ENCODE measurements around the gene SRPRB.

The SRPRB gene

DNA sequence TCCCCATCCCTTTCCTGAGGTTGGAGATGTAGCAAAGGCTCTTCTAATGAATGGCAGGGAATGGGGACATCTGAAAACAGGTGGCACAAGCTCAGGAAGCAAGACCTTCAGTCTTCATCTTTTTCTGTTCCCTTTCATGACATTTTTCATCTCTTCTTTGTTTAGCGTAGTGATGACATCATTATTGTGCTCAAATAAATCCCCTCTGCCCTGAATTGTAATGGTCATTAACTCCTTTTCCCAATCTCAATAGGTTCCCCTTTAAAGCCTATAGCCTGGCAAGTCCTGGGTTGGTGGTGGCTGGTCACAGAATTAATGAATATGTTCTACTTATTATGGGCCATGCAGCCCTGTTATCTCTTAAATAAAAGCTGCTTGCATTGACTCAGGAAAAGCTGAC, 38.0 kb upstream of the SRPRB start:
- TF ChIP-seq, protein P1, sequence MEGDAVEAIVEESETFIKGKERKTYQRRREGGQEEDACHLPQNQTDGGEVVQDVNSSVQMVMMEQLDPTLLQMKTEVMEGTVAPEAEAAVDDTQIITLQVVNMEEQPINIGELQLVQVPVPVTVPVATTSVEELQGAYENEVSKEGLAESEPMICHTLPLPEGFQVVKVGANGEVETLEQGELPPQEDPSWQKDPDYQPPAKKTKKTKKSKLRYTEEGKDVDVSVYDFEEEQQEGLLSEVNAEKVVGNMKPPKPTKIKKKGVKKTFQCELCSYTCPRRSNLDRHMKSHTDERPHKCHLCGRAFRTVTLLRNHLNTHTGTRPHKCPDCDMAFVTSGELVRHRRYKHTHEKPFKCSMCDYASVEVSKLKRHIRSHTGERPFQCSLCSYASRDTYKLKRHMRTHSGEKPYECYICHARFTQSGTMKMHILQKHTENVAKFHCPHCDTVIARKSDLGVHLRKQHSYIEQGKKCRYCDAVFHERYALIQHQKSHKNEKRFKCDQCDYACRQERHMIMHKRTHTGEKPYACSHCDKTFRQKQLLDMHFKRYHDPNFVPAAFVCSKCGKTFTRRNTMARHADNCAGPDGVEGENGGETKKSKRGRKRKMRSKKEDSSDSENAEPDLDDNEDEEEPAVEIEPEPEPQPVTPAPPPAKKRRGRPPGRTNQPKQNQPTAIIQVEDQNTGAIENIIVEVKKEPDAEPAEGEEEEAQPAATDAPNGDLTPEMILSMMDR (conservative IDR thresholded peaks at IDR 0.05): no peak
- no peak for TF ChIP-seq ZFX (IDR thresholded peaks at IDR 0.05)
- H3K27ac ChIP-seq: no peak overlapping the region

GRCh38 chr3:133769536-133769935, 36.1 kb upstream of the SRPRB start:
- no peak overlapping the region for H3K27ac ChIP-seq
- TF ChIP-seq, protein P1 (conservative IDR thresholded peaks at IDR 0.05): no peak

- no peak overlapping the region for H3K27ac ChIP-seq
- TF ChIP-seq, protein P1 (conservative IDR thresholded peaks at IDR 0.05): no peak
- TF ChIP-seq ZFX (IDR thresholded peaks at IDR 0.05): no peak
These were observed 31.9 kb upstream of the SRPRB start for GRCh38 chr3:133773732-133774131.

DNA sequence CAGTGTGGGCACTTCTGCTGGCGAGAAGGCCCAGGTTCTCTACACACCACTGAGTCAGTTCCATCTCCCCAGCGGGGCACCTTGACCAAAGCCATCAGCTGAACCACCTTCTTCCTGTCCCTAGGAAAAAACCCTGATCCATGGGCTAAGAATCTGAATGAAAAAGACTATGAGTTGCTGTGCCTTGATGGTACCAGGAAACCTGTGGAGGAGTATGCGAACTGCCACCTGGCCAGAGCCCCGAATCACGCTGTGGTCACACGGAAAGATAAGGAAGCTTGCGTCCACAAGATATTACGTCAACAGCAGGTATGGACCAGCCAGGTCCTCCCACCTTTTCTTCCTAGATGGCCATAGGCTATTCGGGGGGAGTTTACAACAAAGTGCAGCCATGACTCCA, 30.3 kb upstream of the SRPRB start:
- no peak for TF ChIP-seq ZFX (IDR thresholded peaks at IDR 0.05)
- no peak overlapping the region for H3K27ac ChIP-seq

DNA sequence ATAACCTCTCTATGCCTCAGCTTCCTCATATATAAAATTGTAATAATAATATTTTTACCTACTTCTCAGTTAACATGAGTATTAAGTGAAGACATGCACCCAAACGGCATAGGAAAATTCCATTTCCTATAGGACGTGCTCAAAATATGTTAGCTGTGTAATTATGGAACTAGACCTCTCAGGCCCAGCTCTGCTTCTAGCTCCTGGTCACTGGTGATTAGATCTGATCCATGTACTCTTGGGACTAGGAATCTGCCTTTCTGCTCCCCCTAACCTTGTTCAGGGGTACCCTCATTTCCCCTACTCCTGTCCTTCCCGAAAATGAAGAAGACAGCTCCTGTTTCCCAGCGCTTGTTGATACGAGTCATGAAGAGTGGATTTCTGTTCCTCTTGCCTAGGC, 29.8 kb upstream of the SRPRB start:
- no peak overlapping the region for H3K27ac ChIP-seq
- no peak for TF ChIP-seq ZFX (IDR thresholded peaks at IDR 0.05)
- TF ChIP-seq, protein P1 (conservative IDR thresholded peaks at IDR 0.05): no peak

DNA sequence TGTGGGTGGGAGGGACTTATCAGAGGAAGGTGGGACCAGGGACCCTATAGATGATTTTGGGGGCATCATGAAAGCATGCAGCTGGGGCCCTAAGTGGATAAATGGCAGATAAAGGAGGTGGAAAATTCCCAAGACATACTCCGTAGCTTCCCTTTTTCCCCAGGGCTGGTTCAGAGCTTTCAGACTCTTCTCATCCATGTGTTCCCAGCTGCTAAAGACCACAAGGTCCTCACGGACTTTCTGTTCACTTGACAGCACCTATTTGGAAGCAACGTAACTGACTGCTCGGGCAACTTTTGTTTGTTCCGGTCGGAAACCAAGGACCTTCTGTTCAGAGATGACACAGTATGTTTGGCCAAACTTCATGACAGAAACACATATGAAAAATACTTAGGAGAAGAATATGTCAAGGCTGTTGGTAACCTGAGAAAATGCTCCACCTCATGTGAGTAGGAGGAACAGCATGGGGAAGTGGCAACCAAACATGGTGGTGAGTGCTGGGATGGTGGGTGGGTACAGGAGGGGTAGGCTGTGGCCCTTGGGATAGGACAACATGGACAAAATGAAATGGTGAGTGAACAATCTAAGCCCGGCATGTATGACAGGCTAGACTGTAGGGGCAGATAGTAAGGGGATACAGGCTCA, 28.7 kb upstream of the SRPRB start:
- TF ChIP-seq, protein P1 (conservative IDR thresholded peaks at IDR 0.05): 0 out of 2 replicates have a peak, but pooled peaks have one; percentile 3
- no peak for TF ChIP-seq ZFX (IDR thresholded peaks at IDR 0.05)
- H3K27ac ChIP-seq: no peak overlapping the region

DNA sequence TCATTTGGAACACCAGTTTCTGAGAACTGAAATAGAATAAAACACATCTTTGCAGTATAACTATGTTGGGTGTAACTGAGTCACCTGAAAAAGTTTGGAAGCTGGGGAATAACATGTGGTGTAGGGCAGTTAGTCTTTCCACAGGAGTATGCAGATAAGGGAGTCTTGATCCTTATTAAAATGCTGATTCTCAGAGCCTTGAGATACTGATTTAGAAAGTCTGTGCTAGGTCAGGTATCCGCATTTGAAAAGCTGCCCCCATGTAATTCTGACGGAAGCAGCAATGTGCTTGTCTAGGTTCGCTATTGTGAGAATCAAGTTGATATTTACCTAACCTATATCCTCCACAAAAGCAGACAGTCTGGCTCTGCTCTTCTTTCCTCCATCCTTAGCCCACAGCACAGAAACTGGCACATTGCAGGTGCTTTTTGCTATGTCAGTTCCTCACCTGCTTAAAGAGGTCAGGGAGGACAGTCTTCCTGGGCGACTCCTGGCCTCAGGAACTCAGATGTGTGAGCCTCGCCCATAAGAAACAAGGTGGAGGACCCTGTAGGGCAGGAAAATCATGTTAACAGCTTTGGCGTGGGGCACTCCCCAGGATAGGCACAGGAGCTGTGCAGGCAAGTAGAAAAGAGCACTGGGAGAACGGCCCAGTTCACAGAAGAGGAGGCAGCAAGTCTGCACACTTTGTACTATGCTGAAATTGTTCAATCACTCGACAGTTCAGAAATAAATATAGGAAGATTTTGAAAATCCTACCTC, 27.6 kb upstream of the SRPRB start:
- TF ChIP-seq, protein P1 (conservative IDR thresholded peaks at IDR 0.05): no peak
- TF ChIP-seq ZFX (IDR thresholded peaks at IDR 0.05): no peak
- H3K27ac ChIP-seq: no peak overlapping the region
